ENCODE data around the gene PCNX3.

Gene PCNX3

DNA sequence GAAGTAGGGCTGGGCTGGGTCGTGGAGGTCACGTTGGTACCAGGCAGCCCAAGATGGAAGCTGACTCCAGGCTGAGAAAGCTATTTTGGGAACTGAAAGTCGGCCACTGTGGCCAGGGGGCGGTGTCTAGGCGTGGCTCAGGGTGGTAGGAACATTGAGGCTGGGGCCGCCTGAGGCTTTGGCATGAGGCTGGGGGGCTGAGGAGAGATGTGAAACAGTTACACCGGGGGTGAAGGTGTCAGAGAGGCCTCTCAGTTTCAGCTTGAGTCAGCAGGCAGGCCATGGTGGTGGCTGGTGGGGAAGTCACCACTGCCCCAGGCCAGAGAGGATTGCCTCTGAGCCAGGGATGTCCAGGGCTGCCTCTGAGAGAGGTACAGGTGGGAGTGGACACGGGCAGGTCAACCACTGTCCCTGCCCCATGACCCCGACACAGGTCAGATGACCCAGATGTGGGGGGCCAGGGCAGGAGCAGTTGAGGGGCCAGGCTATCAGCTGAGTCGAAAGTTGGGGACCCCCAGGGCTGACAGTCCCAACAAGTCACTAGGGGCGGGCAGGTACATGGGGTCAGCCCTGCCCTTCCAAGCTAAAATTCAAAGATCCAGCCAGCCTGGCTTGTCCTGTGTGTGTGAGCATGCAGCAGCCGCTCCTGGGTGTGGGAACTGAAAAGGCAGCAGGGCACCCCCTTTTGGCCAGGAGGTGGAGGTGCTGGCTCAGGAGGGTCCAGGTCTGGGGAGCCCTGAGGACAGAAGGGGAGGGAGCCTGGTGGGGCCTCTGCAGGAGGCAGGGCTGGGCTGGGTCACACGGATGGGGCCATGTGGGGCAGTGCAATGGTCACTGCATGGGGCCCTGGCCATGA is 27.1 kb upstream of the PCNX3 start:
- H3K36me3 ChIP-seq (ENCODE audit: insufficient read depth, low read length), result no peaks in the 10 kb centered on the region
- H3K9ac ChIP-seq (ENCODE audit: low read depth, low read length), result no peak overlapping the region
- H3K9me3 ChIP-seq (ENCODE audit: control insufficient read depth, insufficient read depth, low read length), result no peaks in the 10 kb centered on the region
- peaks cover 21% of the 10 kb centered on the region; the same call in 1 of the 2 replicates for H3K4me1 ChIP-seq (ENCODE audit: insufficient read depth, low read length)

DNA sequence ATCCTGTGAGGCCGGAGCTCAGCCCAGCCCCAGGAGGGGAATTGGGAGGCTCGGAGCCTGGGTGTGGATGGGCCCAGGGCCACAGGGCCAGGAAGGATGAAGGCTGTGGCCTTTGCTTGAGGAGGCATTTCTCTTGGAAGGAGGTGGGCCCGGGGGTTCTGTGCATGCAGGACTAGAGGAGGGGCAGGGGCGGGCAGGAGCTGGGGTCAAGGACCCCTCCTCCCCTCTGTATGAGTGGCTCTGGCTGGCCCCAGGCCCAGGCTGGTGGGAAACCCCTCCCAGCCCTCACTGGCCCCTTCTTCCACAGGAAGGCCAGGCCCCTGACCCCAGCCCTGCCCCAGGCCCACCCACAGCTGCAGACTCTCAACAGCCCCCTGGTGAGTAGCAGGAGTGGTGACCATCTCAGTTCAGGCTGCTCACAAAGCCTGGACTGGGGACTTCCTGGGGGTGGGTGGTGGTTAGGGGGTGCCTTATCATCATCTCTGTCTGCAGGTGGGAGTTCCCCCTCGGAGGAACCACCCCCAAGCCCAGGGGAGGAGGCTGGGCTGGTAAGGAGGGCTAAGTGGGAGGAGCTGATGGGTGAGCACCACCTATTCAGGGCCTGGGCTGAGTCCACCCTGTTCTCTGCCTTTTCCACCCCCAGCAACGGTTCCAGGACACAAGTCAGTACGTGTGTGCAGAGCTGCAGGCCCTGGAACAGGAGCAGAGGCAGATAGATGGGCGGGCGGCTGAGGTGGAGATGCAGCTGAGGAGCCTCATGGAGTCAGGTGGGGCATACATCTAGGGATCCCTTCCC is 25.9 kb upstream of the PCNX3 start:
- Histone ChIP-seq H3K4me1 (ENCODE audit: insufficient read depth, low read length) (peaks cover 21% of the 10 kb centered on the region; the same call in 1 of the 2 replicates), H3K9me3 (ENCODE audit: control insufficient read depth, insufficient read depth, low read length) (no peaks in the 10 kb centered on the region), H3K9ac (ENCODE audit: low read depth, low read length) (no peak overlapping the region), H3K36me3 (ENCODE audit: insufficient read depth, low read length) (no peaks in the 10 kb centered on the region)

DNA sequence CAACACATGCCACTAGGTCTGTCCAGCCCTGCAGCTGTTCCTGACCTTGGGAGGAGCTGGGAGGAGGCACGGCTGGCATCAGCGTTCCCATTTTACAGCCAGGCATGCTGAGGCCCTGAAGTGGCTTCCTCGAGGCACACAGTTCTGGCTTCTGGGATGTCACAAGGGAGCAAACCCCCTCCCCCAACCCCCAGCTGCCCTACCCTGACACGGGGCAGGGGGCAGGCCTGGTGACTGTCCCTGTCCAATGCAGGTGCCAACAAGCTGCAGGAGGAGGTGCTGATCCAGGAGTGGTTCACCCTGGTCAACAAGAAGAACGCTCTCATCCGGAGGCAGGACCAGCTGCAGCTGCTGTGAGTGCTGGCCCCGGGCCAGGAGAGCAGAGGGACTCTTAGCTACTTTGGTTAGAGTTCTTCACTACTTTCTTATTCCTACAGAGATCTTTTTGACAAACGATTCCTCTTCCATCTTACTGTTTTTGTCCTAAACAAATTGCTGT is 25.3 kb upstream of the PCNX3 start:
- H3K9ac ChIP-seq (ENCODE audit: low read depth, low read length), result no peak overlapping the region
- peaks cover 21% of the 10 kb centered on the region; the same call in 1 of the 2 replicates for H3K4me1 ChIP-seq (ENCODE audit: insufficient read depth, low read length)

DNA sequence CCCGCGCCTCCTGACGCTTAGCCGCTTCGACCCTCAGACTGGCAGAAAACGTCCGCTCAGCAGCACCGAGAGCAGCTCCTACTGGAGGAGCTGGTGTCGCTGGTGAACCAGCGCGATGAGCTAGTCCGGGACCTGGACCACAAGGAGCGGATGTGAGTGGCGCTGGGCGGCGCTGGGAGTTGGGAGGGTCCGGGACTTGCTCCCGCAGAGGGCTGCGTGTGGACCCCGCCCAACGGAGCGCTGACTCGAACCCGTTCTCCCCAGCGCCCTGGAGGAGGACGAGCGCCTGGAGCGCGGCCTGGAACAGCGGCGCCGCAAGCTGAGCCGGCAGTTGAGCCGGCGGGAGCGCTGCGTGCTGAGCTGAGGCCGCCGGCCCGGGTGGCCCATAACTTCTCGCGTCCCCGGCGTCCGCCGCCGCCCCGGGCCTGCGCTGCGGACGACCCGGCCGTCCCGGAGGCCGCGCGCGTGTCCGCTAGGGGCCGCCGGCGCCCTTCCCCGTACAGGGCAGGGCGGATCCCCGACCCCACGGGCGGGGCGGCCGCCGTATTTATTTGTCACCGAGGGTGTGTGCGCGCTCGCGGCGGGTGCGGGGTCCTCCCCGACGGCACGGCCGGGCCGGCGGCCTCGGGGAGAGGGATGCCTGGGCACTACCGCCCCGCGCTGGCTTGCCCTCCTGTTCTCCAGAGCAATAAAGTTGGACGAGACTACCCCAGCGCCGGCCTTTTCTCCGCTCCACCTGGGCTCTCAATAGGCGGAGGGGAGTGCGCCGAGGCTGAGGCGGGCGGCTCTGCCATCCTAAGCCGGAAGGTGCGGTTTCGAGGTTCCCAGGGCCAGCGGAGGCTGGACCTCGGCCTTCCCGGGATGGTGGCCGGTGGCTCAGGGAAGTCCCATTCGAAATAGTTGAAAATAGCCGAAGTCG is 23.4 kb upstream of the PCNX3 start:
- Histone ChIP-seq H3K9me3 (ENCODE audit: control insufficient read depth, insufficient read depth, low read length) (no peaks in the 10 kb centered on the region), H3K4me1 (ENCODE audit: insufficient read depth, low read length) (peaks cover 17% of the 10 kb centered on the region; the same call in 1 of the 2 replicates), H3K9ac (ENCODE audit: low read depth, low read length) (peak overlapping the region; percentile 57), H3K36me3 (ENCODE audit: insufficient read depth, low read length) (no peaks in the 10 kb centered on the region)

More for the DNA sequence above, 25.3 kb upstream of the PCNX3 start:
- no peaks in the 10 kb centered on the region for H3K9me3 ChIP-seq (ENCODE audit: control insufficient read depth, insufficient read depth, low read length)
- no peaks in the 10 kb centered on the region for H3K36me3 ChIP-seq (ENCODE audit: insufficient read depth, low read length)

DNA sequence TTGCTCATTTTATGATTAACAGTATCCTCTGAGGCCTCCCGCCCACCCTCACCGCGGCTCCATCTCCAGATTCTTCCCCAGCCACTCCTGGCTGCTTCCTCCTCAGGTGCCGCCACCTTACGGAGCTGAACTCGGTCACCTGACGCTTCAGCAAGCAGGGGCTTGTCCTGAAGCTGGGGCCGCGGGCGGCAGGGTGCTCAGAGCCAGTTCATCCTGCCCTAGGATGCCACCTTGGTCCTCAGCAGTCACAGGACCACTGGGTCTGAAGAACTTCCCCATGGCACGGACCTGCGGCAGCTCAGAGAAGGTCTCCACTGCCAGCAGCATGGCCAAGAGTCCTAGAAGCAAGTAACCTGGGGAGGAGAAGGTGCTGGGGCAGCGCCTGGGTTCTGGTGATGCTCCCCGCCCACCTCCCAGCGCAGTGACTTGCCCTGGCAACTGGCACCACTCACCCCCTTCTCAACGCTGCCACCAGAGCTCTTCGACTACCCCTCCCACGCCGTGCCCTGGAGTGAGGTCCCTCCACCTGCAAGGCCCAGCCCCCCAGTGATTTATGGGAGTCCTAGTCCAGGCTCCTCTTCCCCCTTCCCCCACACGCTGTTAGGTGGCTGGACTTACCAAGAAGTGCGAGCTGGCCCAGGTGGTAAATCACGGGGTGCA is 22.6 kb upstream of the PCNX3 start:
- Histone ChIP-seq H3K4me1 (ENCODE audit: insufficient read depth, low read length) (peaks cover 9% of the 10 kb centered on the region; the same call in 1 of the 2 replicates), H3K9ac (ENCODE audit: low read depth, low read length) (peak overlapping the region; percentile 57; the same call in 1 of the 2 replicates), H3K36me3 (ENCODE audit: insufficient read depth, low read length) (no peaks in the 10 kb centered on the region), H3K9me3 (ENCODE audit: control insufficient read depth, insufficient read depth, low read length) (no peaks in the 10 kb centered on the region)

DNA sequence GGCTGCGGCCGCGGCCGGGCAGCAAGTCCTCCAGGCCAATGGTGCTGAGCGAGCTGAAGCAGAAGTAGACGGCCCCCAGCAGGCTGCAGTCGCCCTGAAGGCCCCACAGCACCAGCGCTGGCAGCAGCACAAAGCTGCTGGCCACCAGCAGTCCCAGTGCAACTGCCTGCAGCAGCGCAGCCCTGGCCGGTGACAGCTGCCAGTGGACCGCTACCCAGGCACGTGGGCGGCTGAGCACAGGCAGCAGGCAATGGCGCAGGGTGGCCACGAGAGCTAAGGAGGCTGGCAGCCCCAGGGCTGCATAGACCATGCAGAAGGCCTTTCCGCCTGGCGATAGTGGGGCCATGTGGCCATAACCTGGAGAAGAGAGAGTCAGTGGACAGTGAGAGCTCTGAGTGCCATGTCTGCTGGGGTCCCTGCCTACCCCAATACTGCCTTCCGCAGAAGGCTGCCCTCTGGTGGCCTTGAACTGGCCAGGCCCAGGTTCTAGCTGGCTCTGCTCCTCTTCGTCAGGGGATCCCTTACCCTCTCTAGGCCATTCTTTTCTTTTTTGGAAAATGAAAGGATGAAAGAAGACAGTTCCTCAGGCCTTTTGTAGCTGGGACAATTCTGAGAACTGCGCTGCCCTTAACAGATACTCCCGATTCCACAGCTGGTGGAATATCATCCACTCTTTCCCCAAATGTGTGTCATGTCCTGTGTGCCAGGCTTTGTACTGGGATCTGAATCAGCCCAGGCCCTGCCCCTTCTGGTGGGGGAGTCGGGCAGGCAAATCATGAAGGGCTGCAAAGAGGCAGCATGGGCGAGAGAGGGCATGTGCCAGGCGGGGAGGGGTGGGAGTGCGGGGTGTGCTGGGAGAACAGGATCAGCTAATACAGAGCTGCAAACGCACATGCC is 21.8 kb upstream of the PCNX3 start:
- Histone ChIP-seq H3K36me3 (ENCODE audit: insufficient read depth, low read length) (no peaks in the 10 kb centered on the region), H3K9me3 (ENCODE audit: control insufficient read depth, insufficient read depth, low read length) (no peaks in the 10 kb centered on the region), H3K9ac (ENCODE audit: low read depth, low read length) (no peak overlapping the region), H3K4me1 (ENCODE audit: insufficient read depth, low read length) (peaks cover 3% of the 10 kb centered on the region; the same call in 1 of the 2 replicates)

DNA sequence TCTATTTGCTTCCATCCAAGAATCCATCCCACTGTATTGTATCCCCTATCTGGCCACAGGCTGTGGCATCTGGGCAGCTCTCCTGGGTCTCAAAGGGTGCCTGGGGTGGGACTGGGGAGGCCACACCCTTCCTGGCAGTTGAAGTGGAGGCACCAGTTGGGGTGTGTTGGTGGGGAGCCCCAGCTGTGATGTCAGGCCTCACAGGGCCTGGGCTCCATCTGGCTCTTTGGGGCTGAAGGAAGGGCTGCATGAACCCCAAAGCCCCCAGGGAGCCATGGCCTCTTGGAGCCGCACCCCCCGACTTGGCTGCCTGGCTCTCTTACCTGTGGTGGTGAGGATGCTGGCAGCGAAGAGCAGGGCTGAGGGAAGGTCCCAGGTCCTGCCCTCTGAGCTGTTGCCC is 20.4 kb upstream of the PCNX3 start:
- no peak overlapping the region for H3K9ac ChIP-seq (ENCODE audit: low read depth, low read length)

DNA sequence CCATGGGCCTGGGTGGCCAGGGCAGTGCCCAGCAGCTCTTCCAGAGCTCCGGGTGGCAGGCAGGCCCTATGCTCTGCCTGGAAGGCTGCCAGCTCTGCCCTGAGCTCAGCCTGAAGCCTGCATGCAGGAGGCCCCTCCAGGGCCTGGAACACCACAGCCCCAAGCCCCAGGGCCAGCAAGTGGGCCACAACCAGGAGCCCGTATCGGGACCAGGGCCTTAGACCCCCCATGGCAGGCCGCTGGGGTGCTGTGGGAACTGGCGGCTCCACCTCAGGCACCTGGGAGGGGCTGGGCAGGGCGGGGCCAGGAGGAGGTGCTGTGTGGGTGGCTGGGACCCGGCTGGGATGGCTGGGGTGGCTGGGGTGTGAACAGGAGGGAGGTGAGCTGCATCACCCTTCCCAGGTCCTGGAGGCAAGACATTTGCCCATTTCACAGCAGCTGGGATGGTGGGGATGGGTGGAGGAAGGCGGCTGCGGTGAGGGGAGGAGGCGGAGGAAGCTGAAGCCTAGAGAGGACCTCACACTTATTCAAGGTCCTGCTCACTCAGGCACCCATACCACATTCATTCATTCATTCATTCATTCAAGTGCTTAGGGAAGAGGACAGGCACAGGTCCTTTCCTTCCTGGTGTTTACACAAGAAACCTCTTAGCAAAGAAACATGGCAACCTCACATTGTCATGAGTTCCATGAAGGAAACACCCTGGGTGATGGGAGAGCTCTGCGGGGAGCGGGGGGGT is 19.9 kb upstream of the PCNX3 start, which contains the start of gene KCNK7:
TSS of gene KCNK7 (minus strand) at position 258 of the 739 bp plus-strand sequence. CDS start at position 230, 28 bp downstream.
- H3K9ac ChIP-seq (ENCODE audit: low read depth, low read length), result no peak within 1 kb of the TSS

More for the DNA sequence above, 20.4 kb upstream of the PCNX3 start:
- Histone ChIP-seq H3K36me3 (ENCODE audit: insufficient read depth, low read length) (no peaks in the 10 kb centered on the region), H3K4me1 (ENCODE audit: insufficient read depth, low read length) (no peaks in the 10 kb centered on the region; the same call in 1 of the 2 replicates), H3K9me3 (ENCODE audit: control insufficient read depth, insufficient read depth, low read length) (no peaks in the 10 kb centered on the region)

DNA sequence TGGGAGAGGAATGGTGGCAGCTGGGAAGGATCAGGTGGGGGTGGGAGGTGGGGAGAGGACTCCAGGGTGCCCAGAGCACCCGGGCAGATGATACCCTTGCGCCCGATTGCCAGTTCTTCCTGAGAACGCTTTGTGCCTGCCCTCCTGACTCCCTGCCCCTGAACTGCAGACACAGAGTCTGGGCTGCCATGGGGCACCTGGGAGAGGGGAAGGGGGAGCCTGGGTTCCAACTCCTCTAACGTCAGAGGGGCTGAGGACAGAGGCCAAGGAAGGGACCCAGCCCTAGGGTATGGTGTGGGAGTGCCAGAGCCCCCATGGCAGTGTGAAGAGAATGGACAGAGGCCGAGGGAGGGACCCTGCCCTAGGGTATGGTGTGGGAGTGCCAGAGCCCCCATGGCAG is 19.1 kb upstream of the PCNX3 start:
- Histone ChIP-seq H3K9ac (ENCODE audit: low read depth, low read length) (no peak overlapping the region), H3K4me1 (ENCODE audit: insufficient read depth, low read length) (no peaks in the 10 kb centered on the region; the same call in 1 of the 2 replicates), H3K9me3 (ENCODE audit: control insufficient read depth, insufficient read depth, low read length) (no peaks in the 10 kb centered on the region), H3K36me3 (ENCODE audit: insufficient read depth, low read length) (no peaks in the 10 kb centered on the region)

More for the DNA sequence above, 19.9 kb upstream of the PCNX3 start, which contains the start of gene KCNK7:
- Histone ChIP-seq H3K9me3 (ENCODE audit: control insufficient read depth, insufficient read depth, low read length) (no peaks in the 10 kb centered on the region), H3K4me1 (ENCODE audit: insufficient read depth, low read length) (no peaks in the 10 kb centered on the region; the same call in 1 of the 2 replicates), H3K36me3 (ENCODE audit: insufficient read depth, low read length) (no peaks in the 10 kb centered on the region)

DNA sequence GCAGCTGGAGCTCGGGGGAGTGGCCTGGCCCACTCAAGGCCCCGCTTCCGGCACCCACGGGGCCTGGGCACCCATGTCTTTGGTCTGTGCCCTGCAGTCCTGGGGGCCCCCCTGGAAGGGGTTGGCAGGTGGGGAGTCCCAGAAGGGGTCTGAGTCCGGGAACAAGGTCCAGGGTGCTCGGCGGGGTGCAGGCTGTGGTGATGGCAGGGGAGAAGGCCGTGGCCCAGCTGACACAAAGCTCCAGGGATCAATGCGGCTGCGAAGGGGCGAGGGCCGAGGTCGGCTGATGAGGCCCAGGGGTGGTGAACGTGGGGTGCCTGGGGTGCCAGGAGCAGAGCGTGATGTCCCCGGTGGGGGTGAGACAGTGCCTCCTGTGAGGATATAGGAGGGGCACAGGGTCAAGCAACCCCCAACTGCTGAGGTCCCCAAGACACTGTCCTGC is 17.3 kb upstream of the PCNX3 start:
- Histone ChIP-seq H3K4me1 (ENCODE audit: insufficient read depth, low read length) (no peaks in the 10 kb centered on the region; the same call in 1 of the 2 replicates), H3K9ac (ENCODE audit: low read depth, low read length) (no peak overlapping the region), H3K36me3 (ENCODE audit: insufficient read depth, low read length) (no peaks in the 10 kb centered on the region), H3K9me3 (ENCODE audit: control insufficient read depth, insufficient read depth, low read length) (no peaks in the 10 kb centered on the region)

DNA sequence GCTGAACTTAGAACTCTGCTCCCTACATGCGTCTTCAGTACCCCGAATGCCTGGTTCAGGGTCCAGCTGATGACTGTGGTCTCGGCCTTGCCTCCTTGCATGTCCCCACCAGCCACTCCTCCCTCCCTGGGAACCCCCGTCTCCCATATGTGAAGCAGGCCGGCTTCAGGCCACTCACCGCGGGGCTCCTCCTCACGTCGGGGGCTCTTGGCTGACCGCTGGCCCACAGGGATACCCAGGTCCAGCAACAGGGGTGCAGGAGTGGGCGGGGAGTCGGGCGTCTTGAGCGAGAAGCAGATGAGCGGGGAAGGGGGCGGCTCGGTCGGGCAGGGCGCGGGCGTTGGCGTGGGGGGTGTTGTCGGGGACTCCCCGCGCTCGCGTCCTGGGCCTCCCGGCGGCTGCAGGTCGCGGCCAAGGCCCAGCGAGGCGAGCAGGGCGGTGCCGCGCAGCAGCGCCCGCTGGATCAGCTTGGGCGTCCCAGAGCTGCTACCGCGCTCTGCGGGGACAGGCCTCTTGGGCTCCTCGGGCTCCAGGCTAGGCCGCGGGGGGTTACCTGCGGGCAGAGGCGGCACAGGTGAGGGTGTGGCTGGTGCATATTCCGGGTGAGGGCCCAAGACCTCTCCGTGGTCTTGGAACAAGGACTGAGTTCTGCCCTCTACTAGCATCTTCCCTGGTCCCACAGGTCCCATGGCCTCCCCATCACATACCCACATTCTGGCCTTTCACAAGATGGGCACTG is 16.2 kb upstream of the PCNX3 start:
- H3K9ac ChIP-seq (ENCODE audit: low read depth, low read length), result no peak overlapping the region

More for the DNA sequence above, 16.2 kb upstream of the PCNX3 start:
- no peaks in the 10 kb centered on the region for H3K36me3 ChIP-seq (ENCODE audit: insufficient read depth, low read length)
- H3K9me3 ChIP-seq (ENCODE audit: control insufficient read depth, insufficient read depth, low read length), result no peaks in the 10 kb centered on the region
- no peaks in the 10 kb centered on the region for H3K4me1 ChIP-seq (ENCODE audit: insufficient read depth, low read length)
